Astrocyte (in vitro differentiated cells and primary cell): ENCODE measurements around the gene TIAM2.

ENCODE experiments used
- EZH2 ChIP-seq: IDR thresholded peaks from 2 replicates; pipeline ENCODE4 v1.6.1; 2012; ENCODE audit warnings: mild to moderate bottlenecking, low read length, inconsistent platforms; ENCODE audit not compliant: insufficient read depth
- TF ChIP-seq, protein P1 (sequence below): IDR thresholded peaks from 2 replicates; pipeline ENCODE4 v1.5.1; 2011; ENCODE audit warnings: low read depth, mild to moderate bottlenecking, inconsistent platforms, low read length, moderate library complexity; ENCODE audit not compliant: insufficient read depth

DNA sequence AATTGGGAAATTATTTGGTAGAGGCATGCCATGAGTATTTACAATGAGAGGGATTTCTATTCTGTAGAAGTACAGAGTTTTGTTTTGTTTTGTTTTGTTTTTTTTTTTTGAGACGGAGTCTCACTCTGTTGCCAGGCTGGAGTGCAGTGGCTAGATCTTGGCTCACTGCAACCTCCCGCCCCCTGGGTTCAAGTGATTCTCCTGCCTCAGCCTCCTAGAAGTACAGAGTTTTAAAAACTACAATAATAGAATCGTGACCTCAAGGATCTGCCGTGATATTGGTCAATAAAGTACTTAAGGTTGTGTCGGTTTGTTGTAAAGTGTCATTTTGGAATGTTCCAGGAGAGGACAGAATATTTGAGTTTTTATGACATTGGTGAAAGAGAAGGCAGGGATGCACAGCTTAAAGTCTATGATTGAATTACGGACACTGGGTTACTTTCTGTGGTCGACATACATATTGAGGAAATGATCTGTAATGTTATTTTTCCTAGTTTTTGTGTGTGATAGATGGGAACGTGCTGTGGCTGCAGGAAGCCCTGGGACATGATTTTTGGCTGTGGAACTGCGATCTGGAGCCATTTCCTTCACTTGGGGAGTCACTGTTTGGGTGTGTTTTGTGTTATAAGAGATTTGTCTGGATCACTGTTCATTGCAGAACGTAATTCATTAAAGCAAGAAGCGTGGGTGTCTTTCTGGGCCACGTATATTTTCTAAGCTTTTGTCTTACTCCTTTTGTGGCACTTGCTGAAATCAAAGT lies 59.6 kb downstream of the TIAM2 start:
- TF ChIP-seq, protein P1, sequence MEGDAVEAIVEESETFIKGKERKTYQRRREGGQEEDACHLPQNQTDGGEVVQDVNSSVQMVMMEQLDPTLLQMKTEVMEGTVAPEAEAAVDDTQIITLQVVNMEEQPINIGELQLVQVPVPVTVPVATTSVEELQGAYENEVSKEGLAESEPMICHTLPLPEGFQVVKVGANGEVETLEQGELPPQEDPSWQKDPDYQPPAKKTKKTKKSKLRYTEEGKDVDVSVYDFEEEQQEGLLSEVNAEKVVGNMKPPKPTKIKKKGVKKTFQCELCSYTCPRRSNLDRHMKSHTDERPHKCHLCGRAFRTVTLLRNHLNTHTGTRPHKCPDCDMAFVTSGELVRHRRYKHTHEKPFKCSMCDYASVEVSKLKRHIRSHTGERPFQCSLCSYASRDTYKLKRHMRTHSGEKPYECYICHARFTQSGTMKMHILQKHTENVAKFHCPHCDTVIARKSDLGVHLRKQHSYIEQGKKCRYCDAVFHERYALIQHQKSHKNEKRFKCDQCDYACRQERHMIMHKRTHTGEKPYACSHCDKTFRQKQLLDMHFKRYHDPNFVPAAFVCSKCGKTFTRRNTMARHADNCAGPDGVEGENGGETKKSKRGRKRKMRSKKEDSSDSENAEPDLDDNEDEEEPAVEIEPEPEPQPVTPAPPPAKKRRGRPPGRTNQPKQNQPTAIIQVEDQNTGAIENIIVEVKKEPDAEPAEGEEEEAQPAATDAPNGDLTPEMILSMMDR: no peak
- TF ChIP-seq EZH2: no peak
